Measurements from ENCODE around the gene IZUMO4.

Gene IZUMO4, protein sequence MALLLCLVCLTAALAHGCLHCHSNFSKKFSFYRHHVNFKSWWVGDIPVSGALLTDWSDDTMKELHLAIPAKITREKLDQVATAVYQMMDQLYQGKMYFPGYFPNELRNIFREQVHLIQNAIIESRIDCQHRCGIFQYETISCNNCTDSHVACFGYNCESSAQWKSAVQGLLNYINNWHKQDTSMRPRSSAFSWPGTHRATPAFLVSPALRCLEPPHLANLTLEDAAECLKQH

DNA sequence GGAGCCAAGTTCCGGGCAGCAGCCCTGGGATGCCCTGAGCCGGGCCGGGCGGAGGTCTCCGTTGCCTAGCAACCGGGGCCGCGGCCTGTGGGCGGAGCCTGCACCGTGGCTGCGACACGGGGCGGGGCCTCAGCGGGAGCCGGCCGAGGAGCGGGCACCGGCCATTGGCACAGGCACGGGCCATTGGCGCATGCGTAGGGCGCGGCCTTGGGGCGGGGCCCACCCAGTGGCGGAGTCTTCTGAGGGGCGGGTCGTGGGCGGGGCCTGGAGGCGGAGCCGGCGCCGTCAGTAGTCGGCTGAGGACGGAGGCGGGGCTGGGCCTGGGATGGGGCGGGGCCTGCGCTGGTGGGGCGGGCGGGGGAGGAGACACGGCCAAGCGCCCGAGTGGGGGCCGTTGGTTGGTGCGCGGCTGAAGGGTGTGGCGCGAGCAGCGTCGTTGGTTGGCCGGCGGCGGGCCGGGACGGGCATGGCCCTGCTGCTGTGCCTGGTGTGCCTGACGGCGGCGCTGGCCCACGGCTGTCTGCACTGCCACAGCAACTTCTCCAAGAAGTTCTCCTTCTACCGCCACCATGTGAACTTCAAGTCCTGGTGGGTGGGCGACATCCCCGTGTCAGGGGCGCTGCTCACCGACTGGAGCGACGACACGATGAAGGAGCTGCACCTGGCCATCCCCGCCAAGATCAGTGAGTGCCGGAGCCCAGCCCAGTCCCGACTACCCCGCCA is at the start of gene IZUMO4:
Gene IZUMO4, plus strand, starts transcription at position 436 of the 723 bp plus-strand sequence. Its CDS starts 31 bp downstream, at position 467.
- peak; percentile 98 for DNase-seq

DNA sequence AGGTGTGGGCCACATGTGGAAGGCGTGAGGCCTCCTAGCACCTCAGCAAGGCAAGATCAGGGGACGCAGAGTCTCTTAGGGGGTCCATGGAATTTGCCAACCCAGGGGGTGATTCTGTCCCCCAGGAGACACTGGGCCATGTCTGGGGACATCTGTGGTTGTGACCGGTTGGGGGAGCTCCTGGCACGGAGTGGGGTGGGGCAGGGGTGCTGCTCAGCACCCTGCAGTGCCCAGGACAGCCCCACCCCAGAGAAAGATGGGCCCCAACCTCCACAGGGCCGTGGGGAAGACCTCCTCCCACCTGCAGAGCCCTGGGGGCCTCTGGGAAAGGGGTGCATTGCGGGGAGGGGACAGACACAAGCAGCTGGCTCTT is 49.7 kb upstream of the IZUMO4 start:
- no peak for DNase-seq

DNA sequence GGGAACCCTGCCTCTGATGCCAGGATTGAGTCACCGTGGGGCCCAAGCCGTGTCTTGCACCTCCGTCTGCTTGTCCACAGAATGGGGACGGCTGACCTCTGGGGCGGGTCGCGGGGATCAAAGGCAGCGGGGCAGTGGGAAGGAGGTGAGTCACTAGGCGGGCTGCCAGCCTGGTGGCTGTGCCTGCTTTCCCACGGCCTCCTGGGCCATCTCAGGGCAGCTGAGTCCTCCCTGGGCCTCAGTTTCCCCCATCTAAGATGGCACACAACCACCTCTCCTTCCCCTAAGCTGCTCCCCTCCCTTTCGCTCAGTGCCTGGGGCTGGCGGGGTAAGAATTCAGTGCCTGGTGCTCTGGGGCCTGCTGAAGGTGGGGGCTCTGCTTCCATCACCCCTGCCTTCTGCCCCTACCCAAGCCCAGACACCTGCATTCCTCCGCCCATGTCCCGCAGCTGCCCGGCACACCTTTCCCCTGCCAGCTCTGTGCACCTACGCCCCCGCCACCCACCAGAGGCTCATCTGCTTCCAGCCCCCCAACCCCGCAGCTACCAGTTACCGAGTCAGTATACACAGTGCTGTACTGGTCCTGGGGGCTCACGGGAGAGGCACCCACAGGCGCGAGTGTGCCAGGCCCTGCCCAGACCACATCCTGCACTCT is 49.1 kb upstream of the IZUMO4 start:
- DNase-seq, result no peak

DNA sequence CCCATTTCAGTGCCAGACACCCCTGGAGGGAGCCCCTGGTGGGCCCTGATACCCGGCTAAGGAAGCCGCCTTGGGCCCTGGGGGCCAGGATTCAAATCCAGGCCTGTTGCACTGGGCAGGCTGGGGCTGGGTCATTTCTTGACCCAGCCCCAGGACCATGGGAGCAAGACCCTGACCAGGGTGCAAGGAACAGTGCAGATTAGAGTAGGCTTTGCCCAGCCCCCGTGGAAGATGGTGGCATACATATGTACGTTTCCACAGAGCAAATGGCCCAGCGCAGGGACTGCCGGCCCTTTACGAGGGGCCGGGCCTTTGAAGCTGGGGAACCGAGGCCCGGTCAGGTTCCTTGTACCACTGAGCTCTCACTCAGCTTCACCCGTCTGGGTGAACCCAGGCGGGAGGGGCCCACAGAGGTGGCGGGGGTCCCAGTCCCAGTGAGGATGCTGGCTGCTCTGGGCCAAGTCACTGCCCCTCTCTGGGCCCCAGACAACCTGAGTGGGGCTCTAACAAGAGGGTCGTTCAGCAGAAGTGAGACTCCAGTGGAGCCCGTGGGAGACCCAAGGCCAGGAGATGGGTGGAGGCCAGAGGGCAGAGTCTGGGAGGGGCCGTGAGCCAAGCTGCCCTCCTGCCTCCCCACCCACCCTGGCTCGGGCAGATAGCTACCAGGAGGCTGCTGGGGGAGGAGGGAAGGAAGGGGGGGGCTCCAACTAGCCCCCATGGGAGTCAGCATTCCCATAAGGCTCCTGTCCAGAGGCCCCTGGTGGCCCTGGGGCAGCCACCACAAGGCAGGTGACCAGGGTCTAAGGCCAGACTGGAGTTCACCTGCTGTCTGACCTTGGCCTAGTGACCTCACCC is 48.4 kb upstream of the IZUMO4 start:
- no peak for DNase-seq

DNA sequence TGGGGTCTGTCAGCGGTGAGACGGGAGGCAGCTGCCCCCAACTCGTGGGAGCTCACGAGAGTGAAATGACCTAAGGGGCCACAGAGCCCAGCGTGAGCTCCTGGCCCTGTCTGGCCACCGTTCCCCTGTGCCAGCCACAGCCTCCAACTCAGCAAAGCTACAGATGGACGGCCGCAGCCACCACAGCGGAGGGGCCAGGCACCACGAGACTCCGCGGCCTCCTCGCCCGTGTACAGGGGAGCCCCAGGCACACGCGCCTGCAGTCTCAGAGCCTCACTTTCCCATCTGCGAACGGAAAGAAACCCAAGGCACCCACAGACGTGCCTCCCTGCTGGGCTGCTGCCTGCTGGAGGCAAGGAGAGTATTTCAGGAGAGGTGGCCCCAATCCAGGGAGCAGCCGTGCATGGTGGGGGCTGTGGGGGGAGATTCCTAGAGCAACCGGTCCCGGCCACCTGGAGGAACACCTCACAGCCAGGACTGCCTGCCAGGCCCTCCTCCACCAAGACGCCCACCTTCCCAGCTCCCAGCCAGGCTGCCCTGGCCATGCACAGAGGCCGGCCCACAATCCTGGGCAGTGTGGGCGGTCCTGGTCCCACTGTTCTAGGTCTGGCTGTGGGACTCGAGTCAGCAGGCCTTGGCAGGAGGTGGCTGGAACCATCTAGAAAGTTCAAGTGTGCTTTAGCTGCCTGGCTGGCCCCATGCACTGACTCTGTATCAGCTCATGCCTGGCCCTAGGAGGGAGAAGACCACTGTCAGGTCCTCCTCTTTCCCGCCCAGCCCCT is 47.6 kb upstream of the IZUMO4 start:
- DNase-seq, result no peak

DNA sequence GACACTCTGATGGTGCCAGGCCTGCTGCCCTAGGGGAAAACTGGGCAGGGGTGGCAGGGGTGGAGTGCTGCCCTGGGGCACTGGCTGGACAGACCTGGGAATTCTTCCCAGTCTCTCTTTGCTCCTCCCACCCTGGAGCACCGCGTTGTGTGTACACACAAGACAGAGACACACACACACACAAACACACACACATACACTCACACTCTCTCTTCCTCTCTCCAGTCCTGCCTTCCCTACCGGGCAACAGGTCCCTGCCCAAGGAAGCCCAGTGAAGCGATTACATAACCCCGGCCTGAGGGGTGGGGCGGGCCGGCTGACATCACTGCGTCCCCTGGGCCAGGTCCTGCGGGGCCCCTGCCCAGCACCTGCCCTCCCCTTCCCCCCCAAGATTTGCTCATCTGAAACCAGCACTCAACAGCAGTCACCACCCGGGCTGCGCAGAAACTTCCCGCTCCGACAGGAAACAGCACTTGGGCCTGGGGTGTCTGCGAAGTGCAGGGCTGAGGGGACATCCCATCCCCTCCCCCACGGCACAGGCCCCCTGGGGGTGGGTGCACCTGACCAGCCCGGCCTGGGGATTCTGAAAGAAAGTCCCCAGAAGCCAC is 46.9 kb upstream of the IZUMO4 start:
- DNase-seq, result peak; percentile 81

DNA sequence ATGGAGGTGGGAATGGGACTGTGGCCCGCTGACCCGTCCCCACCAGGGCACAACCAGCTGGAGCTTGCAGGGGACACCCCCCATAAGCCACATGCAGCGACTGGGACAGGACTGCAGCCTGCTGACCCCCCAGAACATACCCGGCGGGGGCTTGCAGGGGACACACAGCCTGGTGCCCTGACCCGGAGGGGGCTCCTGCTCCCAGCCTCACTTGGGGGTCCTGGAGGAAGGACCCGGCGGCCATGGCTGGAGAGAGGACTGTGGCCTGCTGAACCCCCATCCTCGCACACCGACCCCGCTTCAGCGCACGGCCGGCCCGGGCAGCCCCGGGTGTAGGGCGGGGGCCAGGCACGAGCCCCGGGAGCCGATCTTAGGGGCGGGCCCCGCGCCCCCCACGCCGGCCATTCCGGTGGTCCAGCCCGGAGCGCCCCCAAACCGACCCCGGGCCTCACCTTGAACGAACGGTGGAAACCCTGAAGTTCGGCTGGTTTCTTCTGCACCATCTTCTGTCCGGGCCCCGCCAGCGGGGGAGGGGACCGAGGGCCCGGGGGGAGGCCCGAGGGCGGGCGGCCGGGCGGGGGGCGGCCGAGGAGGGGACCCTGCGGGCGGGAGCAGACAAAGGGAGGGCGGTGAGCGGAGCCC is 46.2 kb upstream of the IZUMO4 start:
- no peak for DNase-seq

DNA sequence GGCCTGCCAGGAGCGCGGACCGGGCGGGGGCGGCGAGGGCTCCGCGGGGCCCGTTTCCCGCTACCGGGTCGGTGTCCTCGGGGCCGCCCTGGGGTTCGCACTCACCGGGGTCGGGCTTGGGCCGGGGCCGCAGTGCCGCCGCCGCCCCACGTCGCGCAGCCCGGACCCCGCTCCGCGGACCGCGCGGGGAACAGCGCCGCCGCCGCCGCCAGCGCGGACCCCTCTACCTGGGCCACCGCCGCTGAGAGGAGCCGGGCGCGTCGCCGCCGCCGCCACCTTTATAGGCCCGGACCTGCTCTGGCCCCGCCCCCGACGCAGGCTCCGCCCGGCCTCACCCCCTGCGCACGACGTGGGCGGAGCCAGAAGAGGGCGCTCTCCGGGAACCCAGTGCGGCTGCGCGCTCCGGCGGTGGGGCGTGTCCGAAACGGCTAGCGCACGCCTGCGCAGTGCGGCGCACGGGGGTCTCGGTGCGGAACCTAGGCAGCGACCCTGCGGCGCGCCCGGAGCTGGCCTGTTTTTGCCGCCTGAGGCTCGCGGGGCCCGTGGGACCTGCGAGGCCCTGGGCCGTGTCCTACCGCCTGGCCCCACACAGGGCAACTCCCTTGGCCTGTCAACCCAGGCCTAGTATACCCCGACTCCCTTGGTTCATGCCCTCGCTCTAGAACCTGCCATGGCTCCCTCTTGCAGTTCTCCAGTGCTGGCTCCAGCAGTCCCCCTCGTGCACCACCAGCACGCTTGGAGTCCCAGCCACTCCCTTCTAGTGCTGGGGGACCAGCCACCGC is 45.5 kb upstream of the IZUMO4 start, which contains the start of gene MKNK2:
Gene MKNK2, minus strand, starts transcription at position 254 of the 782 bp plus-strand sequence. CDS start 393 bp downstream, outside the sequence.
- peak; percentile 72 for DNase-seq

DNA sequence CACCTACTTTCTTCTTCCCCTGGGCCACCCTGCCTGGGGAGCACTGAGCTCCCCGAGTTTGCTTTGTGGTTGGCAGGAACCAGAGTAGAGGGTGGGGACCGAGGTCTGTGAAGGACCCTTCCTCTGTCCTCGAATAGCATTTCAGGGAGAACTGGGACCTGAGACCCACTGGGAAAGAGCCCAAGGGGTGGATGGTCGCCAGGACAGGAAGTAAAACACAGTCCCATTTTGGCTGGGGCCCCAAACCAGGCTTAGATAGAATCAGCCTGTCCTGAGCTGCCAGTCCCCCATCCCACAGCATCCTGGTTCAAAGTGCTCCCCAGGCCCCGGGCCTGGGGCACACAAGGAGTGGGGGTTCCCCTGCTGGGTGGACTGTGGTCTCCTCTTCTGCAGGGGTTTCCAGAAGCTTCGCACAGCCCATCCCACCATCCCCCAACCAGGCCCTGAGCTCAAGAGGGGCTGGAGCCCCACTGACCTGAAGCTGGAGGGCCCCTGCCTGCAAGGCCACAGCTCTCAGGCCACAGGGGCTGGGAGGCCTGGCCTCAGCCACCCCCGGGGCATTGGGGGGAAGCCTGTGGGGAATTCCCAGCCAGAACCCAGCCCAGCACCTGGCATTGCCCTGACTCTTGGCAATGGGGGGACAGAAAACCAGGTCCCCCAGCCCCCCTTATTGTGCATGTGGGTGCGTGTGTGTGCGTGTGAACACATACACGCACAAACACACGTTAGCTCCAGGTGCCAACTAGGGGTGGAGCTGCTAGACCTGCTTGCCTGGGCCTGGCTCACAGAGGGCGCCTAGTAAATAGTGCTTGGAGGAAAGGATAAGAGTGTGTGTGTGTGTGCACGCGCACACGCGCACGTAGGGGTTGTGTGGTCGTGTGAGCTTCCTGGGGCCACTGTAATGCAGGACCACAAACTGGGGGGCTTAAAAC is 44.7 kb upstream of the IZUMO4 start:
- no peak for DNase-seq

DNA sequence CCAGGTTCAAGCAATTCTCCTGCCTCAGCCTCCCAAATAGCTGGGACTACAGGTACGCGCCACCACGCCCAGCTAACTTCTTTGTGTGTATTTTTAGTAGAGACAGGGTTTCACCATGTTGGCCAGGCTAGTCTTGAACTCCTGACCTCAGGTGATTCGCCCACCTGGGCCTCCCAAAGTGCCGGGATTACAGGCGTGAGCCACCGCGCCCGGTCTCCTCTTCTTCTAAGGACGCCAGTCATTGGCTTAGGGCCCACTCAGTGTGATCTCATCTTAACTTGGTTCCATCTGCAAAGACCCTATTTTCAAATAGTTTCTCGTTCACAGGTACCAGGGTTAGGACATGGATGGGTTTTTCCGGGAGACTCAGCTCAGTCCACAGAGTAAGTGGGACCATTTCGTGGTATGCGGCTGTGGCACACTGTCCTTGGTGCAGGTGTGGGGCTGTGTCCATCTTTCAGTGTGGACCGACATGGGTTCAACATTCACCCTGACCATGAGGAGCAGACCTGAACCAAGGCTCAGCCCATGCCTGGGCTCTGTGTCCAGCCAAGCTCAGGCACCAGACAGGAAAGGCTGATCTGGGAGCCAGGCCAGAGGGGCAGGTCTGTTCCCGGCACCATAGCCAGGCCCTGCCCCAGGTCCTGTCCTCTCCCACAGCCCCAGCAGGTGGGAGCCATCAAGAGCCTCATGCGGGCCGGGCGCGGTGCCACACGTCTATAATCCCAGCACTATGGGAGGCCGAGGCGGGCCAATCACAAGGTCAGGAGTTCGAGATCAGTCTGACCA is 42.9 kb upstream of the IZUMO4 start:
- DNase-seq, result no peak

DNA sequence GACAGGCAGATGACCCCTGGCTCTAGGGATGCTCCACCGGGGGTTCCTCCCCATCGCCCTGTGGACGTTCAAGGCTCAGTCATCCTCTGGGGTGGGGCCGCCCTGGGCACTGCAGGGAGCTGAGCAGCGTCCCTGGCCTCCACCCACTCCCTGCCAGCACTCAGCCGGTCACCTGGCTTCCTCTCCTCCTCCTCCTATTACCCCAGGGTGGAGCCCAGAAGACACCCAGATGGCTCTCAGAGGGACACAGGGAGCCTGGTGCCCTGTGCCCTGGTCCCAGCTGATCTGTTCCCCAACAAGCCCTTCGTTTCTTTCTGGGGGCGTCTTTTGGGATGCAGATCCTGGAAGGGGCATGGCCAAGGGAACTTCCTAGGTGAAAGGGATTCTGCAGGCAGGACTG is 42.0 kb upstream of the IZUMO4 start:
- no peak for DNase-seq

DNA sequence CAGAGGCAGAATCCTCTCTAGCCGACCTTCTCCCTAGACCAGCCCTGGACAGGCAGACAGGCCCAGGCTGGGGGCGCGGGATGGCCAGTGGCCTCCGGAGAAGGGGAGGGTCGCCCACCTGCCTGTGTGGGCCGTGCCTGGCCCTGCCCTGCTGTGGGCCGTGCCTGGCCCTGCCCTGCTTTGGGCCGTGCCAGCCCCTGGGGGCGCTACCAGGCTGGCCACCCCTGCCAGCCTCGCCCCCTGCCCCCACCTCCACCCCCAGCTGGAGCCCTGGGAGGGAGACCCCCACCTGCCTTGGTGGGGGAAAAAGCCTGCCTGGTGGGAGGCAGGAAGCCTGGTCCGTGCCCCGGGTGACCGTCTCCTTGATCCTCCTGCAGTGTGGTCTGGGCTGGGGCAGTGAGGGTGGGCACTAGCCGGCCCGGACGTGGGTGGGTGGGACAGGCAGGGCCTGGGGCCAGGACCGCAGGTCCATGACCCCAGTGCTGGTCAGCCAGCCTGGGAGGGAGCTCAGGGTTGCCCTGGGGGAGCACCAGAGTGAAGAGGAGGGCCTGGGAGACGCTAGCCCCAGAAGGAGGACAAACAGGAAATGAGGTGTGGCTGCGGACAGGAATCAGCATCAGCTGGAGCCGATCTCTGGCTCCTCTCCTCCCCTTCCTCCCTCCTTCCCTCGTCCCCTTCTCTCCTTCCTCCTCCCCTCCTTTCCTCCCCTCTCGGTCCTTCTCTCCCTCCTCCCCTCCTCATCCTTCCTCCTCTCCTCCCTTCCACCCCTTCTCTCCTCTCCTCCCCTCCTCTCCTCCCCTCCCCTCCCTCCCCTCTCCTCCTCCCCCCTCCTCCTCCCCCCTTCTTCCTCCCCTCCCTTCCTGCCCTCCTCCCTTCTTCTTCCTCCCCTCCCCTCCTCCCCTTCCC is 40.5 kb upstream of the IZUMO4 start:
- no peak for DNase-seq

DNA sequence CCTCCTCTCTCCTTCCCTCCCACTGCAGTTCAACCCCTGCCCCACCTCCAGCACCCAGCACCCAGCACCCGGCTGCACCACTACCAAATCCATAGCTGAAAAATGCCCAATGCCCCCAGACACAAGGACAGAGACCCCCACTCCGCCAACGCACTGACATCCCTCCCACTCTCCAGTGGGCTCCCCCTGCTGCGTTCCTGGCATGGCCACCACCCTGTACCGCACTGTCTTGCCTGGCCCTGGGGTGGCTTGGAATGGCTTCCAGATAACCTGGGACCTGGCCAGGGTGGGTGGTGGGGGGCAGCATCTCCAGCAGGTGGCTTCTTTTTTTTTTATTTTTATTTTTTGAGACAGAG is 39.9 kb upstream of the IZUMO4 start:
- DNase-seq, result no peak

DNA sequence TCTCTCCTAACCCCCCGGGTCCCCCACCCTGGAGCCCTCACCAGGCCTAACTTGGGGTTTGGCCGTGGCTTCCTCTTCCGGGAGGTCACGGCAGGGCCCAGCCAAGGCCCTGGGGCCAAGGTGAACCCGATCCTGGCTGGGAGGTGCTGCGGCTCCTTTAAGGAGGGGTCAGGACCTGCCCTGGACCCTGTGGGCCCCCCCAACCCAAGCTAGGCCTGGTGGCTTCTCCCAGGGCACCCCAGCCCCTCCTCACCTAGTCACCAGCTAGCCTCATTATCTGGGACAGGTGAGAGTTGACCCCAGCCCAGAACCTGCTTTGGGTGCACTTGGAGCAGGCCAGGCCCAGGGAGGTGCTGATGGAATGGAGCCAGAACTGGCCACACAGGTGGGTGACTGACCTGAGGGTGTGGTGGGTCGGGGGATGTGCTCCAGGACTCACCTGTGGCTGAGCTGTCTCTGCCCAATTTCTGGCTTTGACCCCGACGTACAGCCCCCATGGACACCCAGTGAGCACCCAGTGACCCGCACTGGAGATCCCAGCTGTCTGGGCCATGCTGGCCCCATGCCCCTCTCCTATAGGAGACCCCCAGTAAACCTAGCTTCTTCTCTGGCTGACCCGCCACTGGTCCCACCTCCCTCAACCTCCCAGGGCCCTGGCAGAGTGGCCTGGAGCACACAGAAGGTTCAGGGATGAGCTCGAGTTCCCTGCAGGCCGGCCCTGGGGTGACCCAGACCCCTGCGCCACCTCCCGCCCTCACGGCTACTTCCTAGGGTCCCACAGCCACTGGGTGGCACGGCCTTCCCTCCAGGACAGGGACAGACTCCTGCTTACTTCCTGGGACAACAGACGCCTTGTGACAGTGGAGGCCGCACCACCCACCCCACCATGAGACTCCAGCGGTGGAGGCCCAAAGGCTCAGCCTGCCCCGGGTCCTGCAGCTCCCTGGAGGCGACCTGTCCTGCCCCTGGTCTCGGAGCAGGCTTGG is 38.9 kb upstream of the IZUMO4 start:
- no peak for DNase-seq

DNA sequence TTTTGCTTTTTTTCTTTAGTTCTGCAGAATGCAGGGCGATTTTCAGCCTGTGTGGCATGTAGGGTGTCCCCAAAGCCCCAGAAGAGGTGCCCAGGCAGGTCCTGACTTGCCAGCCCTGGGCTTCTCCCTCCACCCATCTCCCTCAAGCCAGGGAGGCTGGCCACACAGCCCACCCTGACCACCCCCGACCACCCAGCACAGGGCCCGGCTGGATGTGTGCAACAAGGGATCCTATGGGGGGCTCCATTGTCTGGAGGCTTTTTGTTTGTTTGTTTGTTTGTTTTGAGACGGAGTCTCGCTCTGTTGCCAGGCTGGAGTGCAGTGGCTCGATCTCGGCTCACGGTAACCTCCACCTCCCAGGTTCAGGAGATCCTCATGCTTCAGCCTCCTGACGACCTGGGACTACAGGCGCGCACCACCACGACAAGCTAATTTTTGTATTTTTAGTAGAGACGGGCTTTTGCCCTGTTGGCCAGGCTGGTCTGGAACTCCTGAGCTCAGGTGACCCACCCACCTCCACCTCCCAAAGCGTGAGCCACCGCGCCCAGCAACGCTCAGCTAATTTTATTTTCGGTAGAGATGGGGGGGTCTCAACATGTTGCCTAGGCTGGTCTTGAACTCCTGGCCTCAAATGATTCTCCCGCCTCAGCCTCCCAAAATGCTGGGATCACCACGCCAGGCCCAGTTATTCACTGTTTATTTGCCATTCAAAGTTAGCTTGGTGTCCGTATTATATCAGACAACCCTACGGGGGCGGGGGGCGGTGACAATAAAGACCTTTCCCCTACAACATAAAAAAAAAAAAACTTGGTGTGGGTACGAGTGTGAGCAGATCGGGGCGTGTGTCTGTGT is 37.9 kb upstream of the IZUMO4 start:
- no peak for DNase-seq

Data from kidney glomerular epithelial cell (primary cell).